ENCODE measurements around the gene GPA33. TPM values are rescaled to one million over a fixed set of nuclear protein-coding genes. Genes with fewer than 3 reads are reported as not detected.

Gene GPA33
- total RNA-seq, 4 donors from 2014 or later, result not detected

GRCh38 chr1:167128261-167129227 is 38.4 kb upstream of the GPA33 start:
- Histone ChIP-seq H3K27me3 (no peaks in the 10 kb centered on the region), H3K9me3 (peaks cover 0 to 3% (median 0%) of the 10 kb centered on the region in 4 donors), H3K4me1 (no peaks in the 10 kb centered on the region), H3K27ac (no peak overlapping the region), H3K36me3 (no peaks in the 10 kb centered on the region), H3K4me3 (no peak overlapping the region)
- no peak for DNase-seq (ENCODE audit: low spot score in 2 of 2)
- no peak for TF ChIP-seq CTCF (IDR thresholded peaks at IDR 0.05)
- no peak for TF ChIP-seq POLR2A (IDR thresholded peaks at IDR 0.05)
- TF ChIP-seq EP300 (IDR thresholded peaks at IDR 0.05), result no peak
- WGBS, 2 donors, result 83 to 85% methylated on average over 17 of the region's 17 CpGs

- no peaks in the 10 kb centered on the region for H3K4me1 ChIP-seq
- no peak for TF ChIP-seq POLR2A (IDR thresholded peaks at IDR 0.05)
- TF ChIP-seq CTCF (IDR thresholded peaks at IDR 0.05), result no peak
- TF ChIP-seq EP300 (IDR thresholded peaks at IDR 0.05), result no peak
- no peak for DNase-seq (ENCODE audit: low spot score in 2 of 2)
- no peaks in the 10 kb centered on the region for H3K27me3 ChIP-seq
- no peak overlapping the region for H3K27ac ChIP-seq
- no peaks in the 10 kb centered on the region for H3K36me3 ChIP-seq
- 88 to 93% methylated on average over 5 of the region's 5 CpGs for WGBS, 2 donors
- no peak overlapping the region for H3K4me3 ChIP-seq
- H3K9me3 ChIP-seq, result peaks cover 0 to 3% (median 0%) of the 10 kb centered on the region in 4 donors
Measured at GRCh38 chr1:167127661-167128060, 37.5 kb upstream of the GPA33 start.

- Histone ChIP-seq H3K9me3 (peaks cover 0 to 3% (median 0%) of the 10 kb centered on the region in 4 donors), H3K27me3 (no peaks in the 10 kb centered on the region), H3K4me3 (no peak overlapping the region), H3K4me1 (no peaks in the 10 kb centered on the region), H3K36me3 (no peaks in the 10 kb centered on the region), H3K27ac (no peak overlapping the region)
- no peak for TF ChIP-seq CTCF (IDR thresholded peaks at IDR 0.05)
- TF ChIP-seq POLR2A (IDR thresholded peaks at IDR 0.05), result no peak
- TF ChIP-seq EP300 (IDR thresholded peaks at IDR 0.05), result no peak
- 96 to 100% methylated on average over 4 to 5 of the region's 5 CpGs for WGBS, 2 donors
- DNase-seq (ENCODE audit: low spot score in 2 of 2), result no peak
Measured at GRCh38 chr1:167127236-167127635, 37.1 kb upstream of the GPA33 start.

GRCh38 chr1:167126811-167127210 is 36.6 kb upstream of the GPA33 start:
- DNase-seq (ENCODE audit: low spot score in 2 of 2), result no peak
- TF ChIP-seq CTCF (IDR thresholded peaks at IDR 0.05), result no peak
- TF ChIP-seq POLR2A (IDR thresholded peaks at IDR 0.05), result no peak
- TF ChIP-seq EP300 (IDR thresholded peaks at IDR 0.05), result no peak

GRCh38 chr1:167126317-167126716 is 36.1 kb upstream of the GPA33 start:
- H3K4me1 ChIP-seq, result peaks cover 0 to 5% (median 2%) of the 10 kb centered on the region in 4 donors
- H3K27ac ChIP-seq, result no peak overlapping the region
- no peak for DNase-seq (ENCODE audit: low spot score in 2 of 2)
- H3K9me3 ChIP-seq, result peaks cover 0 to 3% (median 0%) of the 10 kb centered on the region in 4 donors
- H3K27me3 ChIP-seq, result peaks cover 0 to 5% of the 10 kb centered on the region in 2 donors
- H3K36me3 ChIP-seq, result no peaks in the 10 kb centered on the region
- H3K4me3 ChIP-seq, result no peak overlapping the region
- 91 to 93% methylated on average over 27 to 28 of the region's 28 CpGs for WGBS, 2 donors
- no peak for TF ChIP-seq EP300 (IDR thresholded peaks at IDR 0.05)
- no peak for TF ChIP-seq POLR2A (IDR thresholded peaks at IDR 0.05)
- no peak for TF ChIP-seq CTCF (IDR thresholded peaks at IDR 0.05)

More at GRCh38 chr1:167126811-167127210, 36.6 kb upstream of the GPA33 start:
- WGBS, 2 donors, result 87 to 93% methylated on average over 14 to 17 of the region's 17 CpGs
- Histone ChIP-seq H3K27me3 (peaks cover 0 to under 1% of the 10 kb centered on the region in 2 donors), H3K27ac (no peak overlapping the region), H3K36me3 (no peaks in the 10 kb centered on the region), H3K4me3 (no peak overlapping the region), H3K9me3 (peaks cover 0 to 3% (median 0%) of the 10 kb centered on the region in 4 donors), H3K4me1 (no peaks in the 10 kb centered on the region)
